ENCODE measurements around the gene RBP5.

The RBP5 gene

DNA sequence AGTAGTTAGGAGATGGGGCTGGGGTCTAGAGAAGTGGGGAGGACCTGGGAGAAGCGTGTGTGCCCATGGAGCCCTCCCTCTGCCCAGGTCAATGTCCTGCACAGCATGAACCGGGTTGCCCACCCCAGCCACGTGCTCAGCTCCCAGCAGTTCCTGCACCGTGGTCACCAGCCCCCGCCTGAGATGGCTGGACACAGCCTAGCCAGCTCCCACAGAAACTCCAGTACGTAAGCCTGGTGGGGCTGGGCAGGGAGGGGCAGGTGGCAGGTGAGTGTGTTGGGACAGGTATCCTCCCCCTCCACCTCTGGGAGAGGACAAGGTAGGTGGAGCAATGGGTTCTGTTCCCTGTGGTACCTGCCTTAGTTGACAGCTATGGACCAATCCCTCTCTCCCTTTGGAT is 22.2 kb upstream of the RBP5 start:
- in situ Hi-C loops (cut with MboI; ENCODE audit: low pct_unique_long_range_greater_than_20kb, low sequenced_read_pairs, unreplicated experiment) = no loop called here
- DNase-seq (ENCODE audit: low spot score) = no peak
- TF ChIP-seq, protein P1, sequence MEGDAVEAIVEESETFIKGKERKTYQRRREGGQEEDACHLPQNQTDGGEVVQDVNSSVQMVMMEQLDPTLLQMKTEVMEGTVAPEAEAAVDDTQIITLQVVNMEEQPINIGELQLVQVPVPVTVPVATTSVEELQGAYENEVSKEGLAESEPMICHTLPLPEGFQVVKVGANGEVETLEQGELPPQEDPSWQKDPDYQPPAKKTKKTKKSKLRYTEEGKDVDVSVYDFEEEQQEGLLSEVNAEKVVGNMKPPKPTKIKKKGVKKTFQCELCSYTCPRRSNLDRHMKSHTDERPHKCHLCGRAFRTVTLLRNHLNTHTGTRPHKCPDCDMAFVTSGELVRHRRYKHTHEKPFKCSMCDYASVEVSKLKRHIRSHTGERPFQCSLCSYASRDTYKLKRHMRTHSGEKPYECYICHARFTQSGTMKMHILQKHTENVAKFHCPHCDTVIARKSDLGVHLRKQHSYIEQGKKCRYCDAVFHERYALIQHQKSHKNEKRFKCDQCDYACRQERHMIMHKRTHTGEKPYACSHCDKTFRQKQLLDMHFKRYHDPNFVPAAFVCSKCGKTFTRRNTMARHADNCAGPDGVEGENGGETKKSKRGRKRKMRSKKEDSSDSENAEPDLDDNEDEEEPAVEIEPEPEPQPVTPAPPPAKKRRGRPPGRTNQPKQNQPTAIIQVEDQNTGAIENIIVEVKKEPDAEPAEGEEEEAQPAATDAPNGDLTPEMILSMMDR (IDR thresholded peaks at IDR 0.05; ENCODE audit: extremely low read depth, insufficient read depth, missing control alignments) = no peak

DNA sequence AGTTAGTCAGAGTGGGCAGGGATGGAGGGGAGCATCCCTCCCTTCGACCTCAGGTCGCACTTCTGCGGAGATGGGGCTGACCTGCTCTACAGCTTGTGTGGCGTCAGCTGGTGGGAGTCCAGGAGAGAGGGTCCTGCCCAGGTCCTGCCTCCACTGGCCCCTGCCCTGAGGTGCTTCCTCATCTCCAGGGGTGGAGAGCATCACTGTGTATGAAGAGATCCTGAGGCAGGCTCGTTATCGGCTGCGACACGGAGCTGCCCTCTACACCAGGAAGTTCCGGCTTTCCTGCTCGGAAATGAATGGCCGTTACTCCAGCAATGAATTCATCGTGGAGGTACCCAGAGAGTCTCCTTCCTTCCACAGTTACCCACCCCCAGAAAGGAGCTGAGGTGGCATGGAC is 21.7 kb upstream of the RBP5 start:
- TF ChIP-seq, protein P1 (IDR thresholded peaks at IDR 0.05; ENCODE audit: extremely low read depth, insufficient read depth, missing control alignments) = no peak
- in situ Hi-C loops (cut with MboI; ENCODE audit: low pct_unique_long_range_greater_than_20kb, low sequenced_read_pairs, unreplicated experiment) = no loop called here
- DNase-seq (ENCODE audit: low spot score) = no peak

DNA sequence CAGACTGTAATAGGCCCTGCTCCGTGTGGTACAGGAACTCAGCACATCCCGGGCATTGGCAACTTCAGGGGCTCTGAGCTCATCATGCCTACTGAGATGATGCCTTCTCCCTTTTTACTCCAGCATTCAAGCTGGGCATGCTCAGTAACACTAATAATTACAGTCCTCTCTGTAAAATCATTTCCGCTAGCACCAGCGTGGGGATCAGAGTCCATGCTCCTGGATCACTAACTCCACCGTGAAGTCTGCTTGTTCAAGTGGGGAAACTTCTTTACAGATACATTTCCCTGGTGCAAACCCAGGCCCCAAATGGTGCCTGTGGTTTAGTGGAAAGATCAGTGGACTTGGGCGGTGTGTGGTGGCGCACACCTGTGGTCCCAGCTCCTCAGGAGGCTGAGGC is 18.2 kb upstream of the RBP5 start:
- in situ Hi-C loops (cut with MboI; ENCODE audit: low pct_unique_long_range_greater_than_20kb, low sequenced_read_pairs, unreplicated experiment) = no loop called here
- TF ChIP-seq, protein P1 (IDR thresholded peaks at IDR 0.05; ENCODE audit: extremely low read depth, insufficient read depth, missing control alignments) = no peak

DNA sequence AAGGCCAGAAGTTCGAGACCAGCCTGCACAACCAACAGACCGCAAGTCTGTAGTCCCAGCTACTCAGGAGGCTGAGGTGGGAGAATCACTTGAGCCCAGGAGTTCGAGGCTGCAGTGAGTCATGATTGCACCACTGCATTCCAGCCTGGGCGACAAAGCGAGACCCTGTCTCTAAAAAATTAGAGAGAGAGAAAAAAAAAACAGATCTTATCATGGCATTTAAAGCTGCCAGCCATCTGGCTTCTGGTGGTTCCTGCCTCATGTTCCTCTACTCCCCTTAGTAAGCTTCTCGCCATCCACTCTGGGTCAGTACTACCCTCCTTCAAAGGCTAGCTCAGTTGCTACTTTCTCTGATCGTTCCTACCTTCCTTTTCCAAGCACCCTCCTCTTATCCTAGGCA is 17.5 kb upstream of the RBP5 start:
- in situ Hi-C loops (cut with MboI; ENCODE audit: low pct_unique_long_range_greater_than_20kb, low sequenced_read_pairs, unreplicated experiment) = no loop called here
- no peak for DNase-seq (ENCODE audit: low spot score)
- TF ChIP-seq, protein P1 (IDR thresholded peaks at IDR 0.05; ENCODE audit: extremely low read depth, insufficient read depth, missing control alignments) = no peak

More for the DNA sequence above, 18.2 kb upstream of the RBP5 start:
- DNase-seq (ENCODE audit: low spot score) = no peak

DNA sequence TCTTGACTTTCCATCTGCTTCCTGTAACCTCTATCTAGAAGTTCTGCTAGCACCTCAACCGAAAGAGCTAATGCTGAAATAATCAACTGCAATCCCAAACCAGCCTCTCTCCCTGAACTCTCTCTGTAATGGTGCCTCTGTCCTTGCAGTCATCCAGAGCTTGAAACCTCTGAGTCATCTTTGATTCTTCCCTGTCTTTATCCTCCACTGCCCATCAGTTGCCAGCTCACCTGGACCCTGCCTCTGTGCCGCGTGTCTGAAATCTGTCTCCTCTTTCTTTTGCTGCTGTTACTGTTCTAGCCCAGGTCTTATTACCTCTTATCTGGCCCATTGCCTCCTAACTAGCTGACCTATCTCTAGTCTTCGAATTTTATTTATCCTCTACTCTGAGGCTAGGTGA is 17.0 kb upstream of the RBP5 start:
- no peak for DNase-seq (ENCODE audit: low spot score)
- TF ChIP-seq, protein P1 (IDR thresholded peaks at IDR 0.05; ENCODE audit: extremely low read depth, insufficient read depth, missing control alignments) = no peak
- in situ Hi-C loops (cut with MboI; ENCODE audit: low pct_unique_long_range_greater_than_20kb, low sequenced_read_pairs, unreplicated experiment) = no loop called here

DNA sequence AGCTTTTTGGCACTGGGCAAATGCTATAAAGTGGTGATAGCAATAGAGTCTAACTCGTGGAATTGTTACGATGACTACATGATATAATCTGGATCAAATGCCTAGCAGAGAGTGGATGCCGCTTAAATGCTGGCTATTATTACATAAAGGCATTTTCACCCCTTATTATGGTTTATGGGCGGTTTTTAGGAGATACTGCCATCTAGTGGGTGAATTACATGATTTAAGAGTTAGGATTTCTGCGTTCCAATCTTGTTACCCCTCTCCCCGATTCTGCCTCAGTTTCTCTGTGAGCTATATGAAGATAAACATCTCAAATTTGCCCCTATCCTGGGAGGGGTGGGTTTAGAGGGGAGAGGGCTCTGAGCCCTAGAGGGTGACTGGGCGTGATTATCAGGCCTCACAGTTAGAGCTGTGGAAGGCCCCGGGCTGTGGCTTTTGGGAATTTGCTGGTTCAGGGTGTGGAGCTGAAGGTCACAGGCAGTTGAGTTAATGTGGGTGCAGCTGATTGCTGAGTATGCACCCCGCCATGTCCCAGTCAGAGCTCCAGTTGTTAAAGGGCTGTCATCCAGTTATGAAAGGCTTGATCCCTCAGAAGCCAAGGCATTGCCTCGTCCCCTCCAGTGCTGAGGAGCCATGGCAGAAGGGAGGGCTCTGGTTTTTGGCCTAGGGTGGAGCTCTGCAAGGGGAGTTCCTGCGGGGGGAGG is 15.9 kb upstream of the RBP5 start:
- DNase-seq (ENCODE audit: low spot score) = peak; percentile 50
- in situ Hi-C loops (cut with MboI; ENCODE audit: low pct_unique_long_range_greater_than_20kb, low sequenced_read_pairs, unreplicated experiment) = no loop called here
- TF ChIP-seq, protein P1 (IDR thresholded peaks at IDR 0.05; ENCODE audit: extremely low read depth, insufficient read depth, missing control alignments) = peak; percentile 51

All from GM13977 (cell line).